ENCODE results near the gene UPF1.

- no peak for TF ChIP-seq ZNF565 (CRISPR knock-in tag; conservative IDR thresholded peaks at IDR 0.05; ENCODE audit: low read depth)
- no peak for TF ChIP-seq ESRRG (CRISPR knock-in tag; IDR thresholded peaks at IDR 0.05)
- no peak for TF ChIP-seq ZC3H10 (CRISPR knock-in tag; IDR thresholded peaks at IDR 0.05)
- no peak for TF ChIP-seq BACH2 (CRISPR knock-in tag; IDR thresholded peaks at IDR 0.05; ENCODE audit: borderline replicate concordance)
- TF ChIP-seq PATZ1 (CRISPR knock-in tag; IDR thresholded peaks at IDR 0.05; ENCODE audit: borderline replicate concordance): no peak
- no peak for TF ChIP-seq CSDC2 (CRISPR knock-in tag; IDR thresholded peaks at IDR 0.05)
- no peak for TF ChIP-seq ISL1 (CRISPR knock-in tag; IDR thresholded peaks at IDR 0.05)
- no peak for TF ChIP-seq CREB5 (CRISPR knock-in tag; IDR thresholded peaks at IDR 0.05; ENCODE audit: low read depth)
- no peak for TF ChIP-seq ZNF8 (CRISPR knock-in tag; IDR thresholded peaks at IDR 0.05)
- TF ChIP-seq ARNTL (CRISPR knock-in tag; IDR thresholded peaks at IDR 0.05; ENCODE audit: borderline replicate concordance, low read depth): no peak
- TF ChIP-seq GLIS3 (CRISPR knock-in tag; IDR thresholded peaks at IDR 0.05): no peak
- no peak for TF ChIP-seq ZFP3 (CRISPR knock-in tag; IDR thresholded peaks at IDR 0.05)
- TF ChIP-seq ZNF70 (CRISPR knock-in tag; IDR thresholded peaks at IDR 0.05): no peak
- no peak for TF ChIP-seq RARB (CRISPR knock-in tag; IDR thresholded peaks at IDR 0.05)
Measured at GRCh38 chr19:18904334-18905057, 72.7 kb downstream of the UPF1 start.

All from SK-N-SH treated with all-trans-retinoic acid at 6 μM for 48 hours (cell line).